ENCODE results near the gene ZBTB6.

- TF ChIP-seq POLR2A (IDR thresholded peaks at IDR 0.05; ENCODE audit: low read length) (no peak), GATA1 (IDR thresholded peaks at IDR 0.05; ENCODE audit: low read depth, low read length) (no peak)
Measured at GRCh38 chr9:122941582-122942234, 28.6 kb upstream of the ZBTB6 start.

Data from erythroblast (primary cell).